ENCODE results near the gene PDE8B.

DNA sequence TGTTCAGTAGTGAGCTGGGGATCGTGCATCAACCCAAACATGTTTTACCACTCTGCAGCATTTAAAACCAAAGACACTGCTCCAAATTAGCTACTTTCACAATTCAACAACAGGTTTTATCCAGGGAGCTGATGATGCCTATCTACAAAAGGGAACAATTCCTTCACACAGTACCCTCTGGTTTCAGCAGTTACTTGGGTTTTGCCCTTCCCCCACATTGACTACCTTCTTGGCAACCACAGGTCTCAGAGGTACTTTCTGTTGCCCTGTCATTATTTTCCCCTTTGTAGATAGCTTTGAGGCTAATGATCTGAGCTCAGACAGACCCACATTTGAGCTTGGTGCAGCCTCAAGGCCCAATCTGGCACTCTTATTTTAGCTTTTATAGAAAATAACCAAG is 185.5 kb downstream of the PDE8B start:
- TF ChIP-seq, protein P1, sequence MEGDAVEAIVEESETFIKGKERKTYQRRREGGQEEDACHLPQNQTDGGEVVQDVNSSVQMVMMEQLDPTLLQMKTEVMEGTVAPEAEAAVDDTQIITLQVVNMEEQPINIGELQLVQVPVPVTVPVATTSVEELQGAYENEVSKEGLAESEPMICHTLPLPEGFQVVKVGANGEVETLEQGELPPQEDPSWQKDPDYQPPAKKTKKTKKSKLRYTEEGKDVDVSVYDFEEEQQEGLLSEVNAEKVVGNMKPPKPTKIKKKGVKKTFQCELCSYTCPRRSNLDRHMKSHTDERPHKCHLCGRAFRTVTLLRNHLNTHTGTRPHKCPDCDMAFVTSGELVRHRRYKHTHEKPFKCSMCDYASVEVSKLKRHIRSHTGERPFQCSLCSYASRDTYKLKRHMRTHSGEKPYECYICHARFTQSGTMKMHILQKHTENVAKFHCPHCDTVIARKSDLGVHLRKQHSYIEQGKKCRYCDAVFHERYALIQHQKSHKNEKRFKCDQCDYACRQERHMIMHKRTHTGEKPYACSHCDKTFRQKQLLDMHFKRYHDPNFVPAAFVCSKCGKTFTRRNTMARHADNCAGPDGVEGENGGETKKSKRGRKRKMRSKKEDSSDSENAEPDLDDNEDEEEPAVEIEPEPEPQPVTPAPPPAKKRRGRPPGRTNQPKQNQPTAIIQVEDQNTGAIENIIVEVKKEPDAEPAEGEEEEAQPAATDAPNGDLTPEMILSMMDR (IDR thresholded peaks at IDR 0.05) = no peak
- TF ChIP-seq EZH2 (IDR thresholded peaks at IDR 0.05; ENCODE audit: borderline replicate concordance, insufficient read depth, low read depth, low read length, poor library complexity, severe bottlenecking) = no peak
